ENCODE data around the gene GREM2. TPM values are rescaled to one million over a fixed set of nuclear protein-coding genes. Genes with fewer than 3 reads are reported as not detected.

GREM2 gene
- total RNA-seq, 2 donors from 2014 or later = under 0.01 TPM; not detected in 1

DNA sequence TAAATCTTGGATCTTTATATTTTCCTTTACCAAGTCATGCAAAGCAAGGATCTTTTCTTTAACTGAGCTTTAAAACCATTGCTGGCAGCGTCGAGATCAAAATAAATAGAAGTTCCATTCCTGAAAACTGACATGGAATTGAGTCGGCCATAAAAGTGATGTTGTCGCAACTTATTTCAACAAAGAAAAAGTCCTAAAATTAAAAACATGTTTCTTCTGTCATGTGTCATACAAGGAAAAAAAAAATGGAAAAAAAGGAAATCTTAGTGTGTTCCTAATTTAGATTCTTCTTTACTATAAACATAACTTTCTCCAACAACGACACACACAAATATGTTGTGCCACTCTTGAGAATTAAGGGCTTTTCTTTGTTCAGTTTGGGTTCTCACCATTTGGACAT is 34.9 kb downstream of the GREM2 start:
- no peaks in the 10 kb centered on the region for H3K36me3 ChIP-seq (replicated peaks in 1 of 2; ENCODE audit: insufficient read depth in 1 of 2, low read depth in 2 of 2)
- WGBS, 2 donors = 62 to 77% methylated on average over 5 of the region's 5 CpGs
- TF ChIP-seq, protein P1, sequence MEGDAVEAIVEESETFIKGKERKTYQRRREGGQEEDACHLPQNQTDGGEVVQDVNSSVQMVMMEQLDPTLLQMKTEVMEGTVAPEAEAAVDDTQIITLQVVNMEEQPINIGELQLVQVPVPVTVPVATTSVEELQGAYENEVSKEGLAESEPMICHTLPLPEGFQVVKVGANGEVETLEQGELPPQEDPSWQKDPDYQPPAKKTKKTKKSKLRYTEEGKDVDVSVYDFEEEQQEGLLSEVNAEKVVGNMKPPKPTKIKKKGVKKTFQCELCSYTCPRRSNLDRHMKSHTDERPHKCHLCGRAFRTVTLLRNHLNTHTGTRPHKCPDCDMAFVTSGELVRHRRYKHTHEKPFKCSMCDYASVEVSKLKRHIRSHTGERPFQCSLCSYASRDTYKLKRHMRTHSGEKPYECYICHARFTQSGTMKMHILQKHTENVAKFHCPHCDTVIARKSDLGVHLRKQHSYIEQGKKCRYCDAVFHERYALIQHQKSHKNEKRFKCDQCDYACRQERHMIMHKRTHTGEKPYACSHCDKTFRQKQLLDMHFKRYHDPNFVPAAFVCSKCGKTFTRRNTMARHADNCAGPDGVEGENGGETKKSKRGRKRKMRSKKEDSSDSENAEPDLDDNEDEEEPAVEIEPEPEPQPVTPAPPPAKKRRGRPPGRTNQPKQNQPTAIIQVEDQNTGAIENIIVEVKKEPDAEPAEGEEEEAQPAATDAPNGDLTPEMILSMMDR (IDR thresholded peaks at IDR 0.05) = no peak
- no peak for TF ChIP-seq POLR2A (IDR thresholded peaks at IDR 0.05)
- H3K27ac ChIP-seq = no peak overlapping the region
- H3K27me3 ChIP-seq = no peaks in the 10 kb centered on the region
- intact Hi-C loops (cut with DNase I) = no loop called here
- H3K4me3 ChIP-seq = no peak overlapping the region
- no peaks in the 10 kb centered on the region for H3K9me3 ChIP-seq
- ATAC-seq (no peak), DNase-seq (no peak)
- H3K4me1 ChIP-seq = no peaks in the 10 kb centered on the region

DNA sequence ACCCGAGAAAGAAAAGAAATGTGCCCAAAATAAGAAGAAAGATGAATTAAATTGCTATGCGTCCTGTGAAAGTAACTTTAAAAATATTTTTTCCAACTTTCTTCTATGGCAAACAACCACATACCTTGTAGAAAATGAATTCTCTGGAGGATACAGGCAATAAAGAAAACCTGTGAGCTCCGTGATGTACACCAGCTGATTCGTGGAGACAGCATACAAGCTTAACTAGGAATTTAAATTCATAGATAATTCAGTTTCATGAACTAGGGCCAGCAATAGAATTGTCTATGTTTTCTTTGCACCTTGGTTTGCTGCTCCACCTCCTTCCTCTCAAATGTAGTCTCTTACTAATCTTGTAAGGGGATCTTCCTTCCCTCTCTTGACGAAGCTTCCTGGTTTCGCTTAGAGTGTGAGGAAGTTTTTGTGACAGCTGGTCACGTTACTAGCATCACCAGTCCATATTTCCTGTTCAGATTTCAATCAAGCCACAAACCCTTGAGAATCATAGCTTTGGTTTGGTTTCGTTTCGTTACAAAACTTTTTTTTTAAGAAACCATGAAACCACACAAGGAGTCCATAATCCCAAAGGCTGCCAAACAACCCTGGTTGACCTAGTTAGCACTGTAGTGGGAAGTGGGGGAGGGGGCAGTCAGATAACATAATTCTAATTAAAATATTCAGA is 35.8 kb downstream of the GREM2 start:
- H3K9me3 ChIP-seq = no peaks in the 10 kb centered on the region
- H3K4me1 ChIP-seq = no peaks in the 10 kb centered on the region
- no peaks in the 10 kb centered on the region for H3K36me3 ChIP-seq (replicated peaks in 1 of 2; ENCODE audit: insufficient read depth in 1 of 2, low read depth in 2 of 2)
- no peak for DNase-seq
- no peak overlapping the region for H3K27ac ChIP-seq
- ATAC-seq = no peak
- TF ChIP-seq POLR2A (IDR thresholded peaks at IDR 0.05) = no peak
- TF ChIP-seq, protein P1 (IDR thresholded peaks at IDR 0.05) = no peak
- H3K27me3 ChIP-seq = no peaks in the 10 kb centered on the region
- no peak overlapping the region for H3K4me3 ChIP-seq
- intact Hi-C loops (cut with DNase I) = no loop called here
- WGBS, 2 donors = 48 to 53% methylated on average over 9 of the region's 9 CpGs

DNA sequence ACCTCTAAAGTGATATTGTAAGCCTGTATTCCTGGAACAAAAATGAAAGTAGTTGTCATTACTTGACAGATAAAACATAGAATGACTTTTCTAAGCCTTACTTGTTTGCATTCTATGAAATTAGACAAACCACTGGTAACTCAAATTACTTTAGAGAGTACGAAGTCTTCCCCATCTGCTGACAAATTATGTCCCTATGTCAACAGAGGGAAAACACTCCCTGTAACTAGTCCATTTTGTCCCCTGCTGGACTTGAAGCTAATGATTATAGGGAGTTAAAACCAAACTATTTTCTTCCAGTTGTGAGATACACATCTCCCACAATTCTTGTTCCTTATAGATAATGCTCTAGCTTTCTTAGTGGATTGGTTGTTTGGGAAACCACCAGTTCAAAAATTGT is 39.6 kb downstream of the GREM2 start:
- Histone ChIP-seq H3K27me3 (no peaks in the 10 kb centered on the region), H3K9me3 (no peaks in the 10 kb centered on the region), H3K27ac (no peak overlapping the region), H3K4me1 (no peaks in the 10 kb centered on the region), H3K36me3 (replicated peaks in 1 of 2; ENCODE audit: insufficient read depth in 1 of 2, low read depth in 2 of 2) (no peaks in the 10 kb centered on the region), H3K4me3 (no peak overlapping the region)
- no peak for TF ChIP-seq POLR2A (IDR thresholded peaks at IDR 0.05)
- ATAC-seq (no peak), DNase-seq (no peak)
- intact Hi-C loops (cut with DNase I) = no loop called here
- 15 to 21% methylated on average over 1 of the region's 1 CpG for WGBS, 2 donors

DNA sequence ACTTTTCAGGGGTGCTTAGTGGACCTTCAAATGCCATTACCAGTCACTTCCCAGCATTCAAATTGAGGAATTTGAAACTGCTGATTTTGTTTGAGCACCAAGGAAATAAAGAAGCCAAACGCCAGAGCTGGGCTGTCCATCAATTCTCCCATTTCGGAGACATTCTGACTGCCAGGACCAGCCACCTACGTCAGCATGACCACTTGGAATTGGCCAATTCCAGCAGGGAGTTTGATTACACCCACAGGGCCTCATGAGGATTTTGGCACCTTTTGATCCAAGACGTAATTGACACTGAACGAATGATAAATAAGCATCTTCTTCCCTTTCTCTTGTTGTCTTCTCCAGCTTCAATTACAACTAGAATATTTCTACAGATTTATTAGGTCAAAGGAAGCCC is 40.2 kb downstream of the GREM2 start:
- ATAC-seq (no peak), DNase-seq (no peak)
- no peaks in the 10 kb centered on the region for H3K4me1 ChIP-seq
- no peaks in the 10 kb centered on the region for H3K9me3 ChIP-seq
- H3K4me3 ChIP-seq = no peak overlapping the region
- intact Hi-C loops (cut with DNase I) = no loop called here
- WGBS, 2 donors = 48 to 57% methylated on average over 5 of the region's 5 CpGs
- no peaks in the 10 kb centered on the region for H3K36me3 ChIP-seq (replicated peaks in 1 of 2; ENCODE audit: insufficient read depth in 1 of 2, low read depth in 2 of 2)
- no peaks in the 10 kb centered on the region for H3K27me3 ChIP-seq
- TF ChIP-seq, protein P1 (IDR thresholded peaks at IDR 0.05) = no peak
- no peak for TF ChIP-seq POLR2A (IDR thresholded peaks at IDR 0.05)
- no peak overlapping the region for H3K27ac ChIP-seq

DNA sequence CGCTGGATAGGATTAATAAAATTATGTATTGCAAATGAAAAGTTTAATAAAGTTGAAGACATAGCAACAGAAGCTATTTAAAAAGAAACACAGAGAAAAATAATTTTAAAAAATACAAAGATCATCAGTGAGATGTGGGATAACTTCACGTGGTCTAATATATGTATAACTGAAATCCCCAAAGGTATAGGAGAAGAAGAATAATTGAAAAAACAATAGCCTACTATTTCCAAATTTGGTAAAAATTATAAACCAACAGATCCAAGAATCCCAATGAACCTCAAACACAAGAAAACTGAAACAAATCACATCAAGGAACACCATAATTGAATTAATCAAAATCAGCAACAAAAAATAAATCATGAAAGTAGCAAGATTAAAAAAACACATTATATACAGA is 44.9 kb downstream of the GREM2 start:
- H3K36me3 ChIP-seq (replicated peaks in 1 of 2; ENCODE audit: insufficient read depth in 1 of 2, low read depth in 2 of 2) = no peaks in the 10 kb centered on the region
- no peaks in the 10 kb centered on the region for H3K9me3 ChIP-seq
- intact Hi-C loops (cut with DNase I) = no loop called here
- no peak for ATAC-seq
- no peak for TF ChIP-seq POLR2A (IDR thresholded peaks at IDR 0.05)
- TF ChIP-seq, protein P1 (IDR thresholded peaks at IDR 0.05) = no peak
- no peaks in the 10 kb centered on the region for H3K4me1 ChIP-seq
- WGBS, 2 donors = 48 to 50% methylated on average over 2 of the region's 2 CpGs
- no peaks in the 10 kb centered on the region for H3K27me3 ChIP-seq
- DNase-seq = no peak
- H3K27ac ChIP-seq = no peak overlapping the region
- no peak overlapping the region for H3K4me3 ChIP-seq
